B cell (primary cell): ENCODE measurements around the gene GALNT11. TPM values are rescaled to one million over a fixed set of nuclear protein-coding genes. Genes with fewer than 3 reads are reported as not detected.
"Not testable (repeated sequence)": the region's sequence is repeated elsewhere in the genome, so short reads cannot be mapped to it uniquely, and the experiment has no call there.

Source experiments
- ATAC-seq: fragments of 200-7000 bp; cut with Tn5 transposase; one replicate; pipeline ENCODE4 v1.10.0; 2021; ENCODE audit warnings: low read depth, mild to moderate bottlenecking, moderate number of reproducible peaks, moderate library complexity
- CTCF ChIA-PET: fragments of 350-600 bp; sonication (Branson Sonifier 250); formaldehyde crosslinking; loops from one replicate; lab custom pipeline; 2021; ENCODE audit warnings: antibody characterized with exemption, inconsistent platforms; lab: Charles Lee
- POLR2A ChIA-PET: fragments of 350-600 bp; sonication (Branson Sonifier 250); formaldehyde crosslinking; loops from one replicate; lab custom pipeline; 2021; ENCODE audit warnings: antibody characterized with exemption; lab: Charles Lee
- DNase-seq: peaks from one replicate; pipeline ENCODE4 v3.0.0; 2013
- H2AFZ ChIP-seq: 2 replicates; pipeline ENCODE4 v1.6.1; 2012; ENCODE audit warnings: mild to moderate bottlenecking, low read depth, low read length; ENCODE audit not compliant: insufficient read depth, poor library complexity, severe bottlenecking
- H3K27ac ChIP-seq, 2 donors: 1 replicate in 1 of 2; 2 replicates in 1 of 2; pipeline ENCODE4 v1.5.1; 2012 to 2013; ENCODE audit warnings: low read length in 2 of 2, mild to moderate bottlenecking in 2 of 2, moderate library complexity in 1 of 2
- H3K27me3 ChIP-seq, 4 experiments: fragments of 200-600 bp in 1 of 4; sonication (generic) in 1 of 4; replicated peaks in 1 of 4; 1 replicate in 2 of 4; 2 replicates in 2 of 4; pipeline versions ENCODE4 v1.6.1 to v1.7.0; 2013 to 2016; ENCODE audit warnings: low read length in 3 of 4, mild to moderate bottlenecking in 2 of 4, mixed read lengths in 1 of 4, moderate library complexity in 1 of 4; ENCODE audit not compliant: insufficient read depth in 4 of 4, control insufficient read depth in 3 of 4; ENCODE audit errors: control extremely low read depth in 1 of 4
- H3K36me3 ChIP-seq, 2 experiments: replicated peaks in 1 of 2; 1 replicate in 1 of 2; 2 replicates in 1 of 2; pipeline versions ENCODE4 v1.6.1 to v1.7.1; 2013; ENCODE audit warnings: low read length in 1 of 2; ENCODE audit not compliant: insufficient read depth in 2 of 2, control insufficient read depth in 1 of 2; ENCODE audit errors: control extremely low read depth in 1 of 2, extremely low read depth in 1 of 2
- H3K4me1 ChIP-seq, 2 donors: fragments of 200-600 bp in 1 of 2; sonication (generic) in 1 of 2; 1 replicate in 1 of 2; 2 replicates in 1 of 2; pipeline versions ENCODE4 v1.5.1 to v1.6.1; 2013 to 2017; ENCODE audit warnings: low read length in 2 of 2; ENCODE audit not compliant: control insufficient read depth in 2 of 2, insufficient read depth in 2 of 2
- H3K4me2 ChIP-seq: replicated peaks from 2 replicates; pipeline ENCODE3; 2012; ENCODE audit warnings: mild to moderate bottlenecking, low read depth, low read length; ENCODE audit not compliant: poor library complexity, severe bottlenecking
- H3K4me3 ChIP-seq, 5 experiments: fragments of 200-600 bp in 1 of 5; sonication (generic) in 1 of 5; 1 replicate in 3 of 5; 2 replicates in 2 of 5; pipeline versions ENCODE4 v1.5.1 to v1.7.0; 2011 to 2016; ENCODE audit warnings: low read length in 4 of 5, mild to moderate bottlenecking in 4 of 5, low read depth in 2 of 5, control low read depth in 1 of 5, moderate library complexity in 1 of 5; ENCODE audit not compliant: insufficient read depth in 1 of 5; ENCODE audit errors: control extremely low read depth in 1 of 5, extremely low read depth in 1 of 5
- H3K79me2 ChIP-seq: fragments of 200-600 bp; sonication (generic); one replicate; pipeline ENCODE4 v1.6.0; 2016; ENCODE audit warnings: low read length; ENCODE audit not compliant: control insufficient read depth, insufficient read depth
- H3K9ac ChIP-seq: fragments of 200-600 bp; sonication (generic); 2 replicates; pipeline ENCODE4 v1.6.1; 2017; ENCODE audit warnings: mild to moderate bottlenecking, low read length, moderate library complexity
- H3K9me3 ChIP-seq, 3 donors: one replicate each; pipeline versions ENCODE4 v1.6.1 to v1.7.1; 2013; ENCODE audit warnings: low read length in 2 of 3; ENCODE audit not compliant: control insufficient read depth in 2 of 3, insufficient read depth in 1 of 3; ENCODE audit errors: control extremely low read depth in 1 of 3
- H4K20me1 ChIP-seq: 2 replicates; pipeline ENCODE4 v1.6.0; 2012; ENCODE audit warnings: mild to moderate bottlenecking, low read length; ENCODE audit not compliant: insufficient read depth, control insufficient read depth, poor library complexity, severe bottlenecking
- H3K27ac Mint-ChIP-seq: one replicate; pipeline ENCODE4 v1.8.0; 2021; ENCODE audit warnings: mixed read lengths
- H3K27me3 Mint-ChIP-seq: one replicate; pipeline ENCODE4 v1.8.0; 2021; ENCODE audit warnings: mixed read lengths
- H3K4me1 Mint-ChIP-seq: one replicate; pipeline ENCODE4 v1.8.0; 2021; ENCODE audit warnings: mixed read lengths
- H3K4me3 Mint-ChIP-seq: one replicate; pipeline ENCODE4 v1.8.0; 2021; ENCODE audit warnings: mixed read lengths
- H3K9me3 Mint-ChIP-seq: one replicate; pipeline ENCODE4 v1.8.0; 2022; ENCODE audit warnings: mixed read lengths; ENCODE audit not compliant: insufficient read depth
- CTCF ChIP-seq: fragments of 200-600 bp; IDR thresholded peaks from one replicate; pipeline ENCODE4 v1.8.0; 2022; ENCODE audit warnings: antibody characterized with exemption, mild to moderate bottlenecking
- EZH2 ChIP-seq: IDR thresholded peaks from 2 replicates; pipeline ENCODE4 v1.6.1; 2012; ENCODE audit warnings: borderline replicate concordance, low read depth, mild to moderate bottlenecking, moderate library complexity, low read length; ENCODE audit not compliant: insufficient read depth, poor library complexity, severe bottlenecking
- WGBS: methylation state at CpG from one replicate; pipeline ENCODE4 v1.1.5; 2013; ENCODE audit warnings: missing lambda C conversion rate; ENCODE audit not compliant: insufficient coverage; 5-methylcytosine and 5-hydroxymethylcytosine counted together
- intact Hi-C: fragments of 100-400 bp; cut with micrococcal nuclease; formaldehyde crosslinking; loops from one replicate; pipeline ENCODE4 v1.10.0; 2022
- polyA plus RNA-seq: library from polyadenylated mRNA; depleted of rRNA; stranded (reverse); fragments of >200 nt; gene quantifications from 2 replicates; pipeline ENCODE4 v1.2.3, GENCODE V29; 2012
- total RNA-seq, 2 donors: library from RNA; stranded (reverse); fragments of 120-200 nt in 1 of 2; gene quantifications; 1 replicate in 1 of 2; 2 replicates in 1 of 2; pipeline versions ENCODE4 v1.2.3 to v1.2.4, GENCODE V29; 2013 to 2022

The GALNT11 gene
- total and polyA plus RNA-seq, 2 donors (not counting 1 experiment from before 2014, with no cell fraction given): 13.8 to 14.5 TPM

GRCh38 chr7:152078786-152079185 lies 53.3 kb downstream of the GALNT11 start:
- H2AFZ ChIP-seq: no peak overlapping the region
- intact Hi-C loops: no loop called here
- H4K20me1 ChIP-seq: no peaks in the 10 kb centered on the region
- H3K79me2 ChIP-seq: no peaks in the 10 kb centered on the region
- no peak for DNase-seq
- H3K27me3 ChIP-seq: no peaks in the 10 kb centered on the region
- Mint-ChIP-seq H3K27ac (no peak overlapping the region), H3K4me1 (peaks cover 28% of the 10 kb centered on the region), H3K27me3 (no peaks in the 10 kb centered on the region), H3K4me3 (no peak overlapping the region), H3K9me3 (peaks cover 2% of the 10 kb centered on the region)
- H3K4me1 ChIP-seq: peaks cover 7% of the 10 kb centered on the region in 2 donors
- no CpG with 5 or more reads among the region's 3 CpGs for WGBS
- H3K36me3 ChIP-seq: no peaks in the 10 kb centered on the region
- no peak for TF ChIP-seq EZH2
- no peak for TF ChIP-seq CTCF
- H3K4me3 ChIP-seq: no peak overlapping the region
- no peak for ATAC-seq
- no peak overlapping the region for H3K9ac ChIP-seq
- CTCF ChIA-PET: no interaction called here
- no peak overlapping the region for H3K4me2 ChIP-seq
- no peak overlapping the region for H3K27ac ChIP-seq
- H3K9me3 ChIP-seq: no peaks in the 10 kb centered on the region
- POLR2A ChIA-PET: no interaction called here

GRCh38 chr7:152081088-152081487 lies 55.6 kb downstream of the GALNT11 start:
- DNase-seq (no peak), ATAC-seq (no peak)
- Histone ChIP-seq H3K9me3 (no peaks in the 10 kb centered on the region), H3K4me2 (no peak overlapping the region), H3K4me3 (no peak overlapping the region), H3K27ac (no peak overlapping the region), H3K9ac (no peak overlapping the region), H4K20me1 (no peaks in the 10 kb centered on the region), H3K36me3 (no peaks in the 10 kb centered on the region), H3K4me1 (peaks cover 7% of the 10 kb centered on the region in 2 donors), H3K79me2 (peaks cover 5% of the 10 kb centered on the region), H2AFZ (no peak overlapping the region), H3K27me3 (no peaks in the 10 kb centered on the region)
- Mint-ChIP-seq H3K4me3 (no peak overlapping the region), H3K4me1 (peaks cover 27% of the 10 kb centered on the region), H3K27me3 (no peaks in the 10 kb centered on the region), H3K9me3 (peaks cover 2% of the 10 kb centered on the region), H3K27ac (no peak overlapping the region)
- intact Hi-C loops: no loop called here
- ChIA-PET POLR2A (no interaction called here), CTCF (interaction anchor here (0.6 kb wide), 1 partner anchor 111 kb away, joined by 3 read pairs; no protein-coding TSS in a partner anchor)
- WGBS: no CpG with 5 or more reads among the region's 4 CpGs
- TF ChIP-seq CTCF: no peak
- no peak for TF ChIP-seq EZH2

DNA sequence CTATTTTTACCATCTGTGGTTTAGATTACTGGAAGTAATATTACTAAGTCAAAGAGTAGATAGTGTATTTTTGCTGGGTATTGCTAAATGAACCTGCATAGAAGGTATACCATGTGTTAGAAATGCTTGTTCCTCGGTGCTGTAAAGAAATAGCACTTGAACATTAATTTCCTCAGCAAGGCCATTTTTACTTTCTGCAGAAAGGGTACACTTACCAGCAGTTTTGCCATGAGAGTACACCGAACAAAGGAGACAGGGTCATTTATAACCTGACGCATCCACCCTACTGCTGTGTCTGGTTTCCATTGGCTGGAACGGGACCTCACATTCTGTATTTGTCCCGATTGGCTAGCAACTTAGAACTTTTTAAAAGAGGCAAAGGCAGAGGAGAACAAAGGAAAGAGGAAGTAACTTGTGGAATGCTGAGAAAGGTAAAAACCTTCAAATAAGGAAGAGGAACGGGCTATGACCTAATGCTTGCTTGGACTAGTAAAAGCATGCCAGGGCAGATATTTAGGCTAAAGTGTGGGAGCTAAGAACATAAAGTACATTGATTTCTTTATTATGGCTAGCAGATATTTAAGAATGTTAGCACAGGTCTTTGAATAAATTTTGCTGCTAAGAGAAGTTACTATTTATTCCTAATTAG lies 56.7 kb downstream of the GALNT11 start:
- H3K9me3 ChIP-seq, H3K79me2 ChIP-seq, ATAC-seq, H3K4me1 ChIP-seq, CTCF ChIA-PET, H3K27me3 ChIP-seq, H4K20me1 ChIP-seq, H3K27ac ChIP-seq, DNase-seq, H3K4me2 ChIP-seq, H3K9ac ChIP-seq, H2AFZ ChIP-seq, H3K4me3 Mint-ChIP-seq, H3K27me3 Mint-ChIP-seq, H3K27ac Mint-ChIP-seq, H3K36me3 ChIP-seq, intact Hi-C loops, H3K9me3 Mint-ChIP-seq, H3K4me3 ChIP-seq: not testable (repeated sequence)
- POLR2A ChIA-PET: interaction anchor here (0.6 kb wide), 1 partner anchor 18 kb away, joined by 3 read pairs; no protein-coding TSS in a partner anchor
- H3K4me1 Mint-ChIP-seq: peaks cover 23% of the 10 kb centered on the region
- 77% methylated on average over 1 of the region's 6 CpGs for WGBS
